Retina (tissue), 1 donor: Measurements from ENCODE around the gene MVB12A.

Experiments
- DNase-seq: peaks from one replicate; pipeline ENCODE4 v3.0.0-alpha.2; 2016

The MVB12A gene

GRCh38 chr19:17419621-17420474 lies at the start of gene MVB12A:
Gene MVB12A, plus strand, starts transcription at chr19:17420047. Its CDS starts 89 bp downstream, at chr19:17420136.
- DNase-seq, result peak; percentile 98

- no peak for DNase-seq
Observed at GRCh38 chr19:17376935-17377600, 42.8 kb upstream of the MVB12A start, which contains the start of gene PLVAP. Gene PLVAP, minus strand, starts transcription at chr19:17377342. Its CDS starts 54 bp downstream, at chr19:17377288.

GRCh38 chr19:17378271-17378670 lies 41.6 kb upstream of the MVB12A start:
- DNase-seq, result no peak

- DNase-seq, result peak; percentile 38
Observed at GRCh38 chr19:17379221-17379631, 40.6 kb upstream of the MVB12A start.

- no peak for DNase-seq
Observed at GRCh38 chr19:17380426-17381138, 39.3 kb upstream of the MVB12A start.

GRCh38 chr19:17385878-17386611 lies 33.8 kb upstream of the MVB12A start:
- DNase-seq, result peak; percentile 74

GRCh38 chr19:17389288-17389687 lies 30.6 kb upstream of the MVB12A start:
- no peak for DNase-seq

GRCh38 chr19:17389957-17390664 lies 29.7 kb upstream of the MVB12A start:
- DNase-seq, result no peak

GRCh38 chr19:17390665-17391370 lies 29.0 kb upstream of the MVB12A start:
- peak; percentile 91 for DNase-seq

- DNase-seq, result no peak
Observed at GRCh38 chr19:17391371-17392151, 28.3 kb upstream of the MVB12A start.

- DNase-seq, result no peak
Observed at GRCh38 chr19:17393002-17393401, 26.8 kb upstream of the MVB12A start.

- DNase-seq, result no peak
Observed at GRCh38 chr19:17393914-17394313, 25.9 kb upstream of the MVB12A start, which contains the start of gene CCDC194. Gene CCDC194, minus strand, starts transcription at chr19:17394196. Its CDS starts 38 bp downstream, at chr19:17394158.

GRCh38 chr19:17394891-17395415 lies 24.9 kb upstream of the MVB12A start:
- DNase-seq, result peak; percentile 43

GRCh38 chr19:17398902-17399527 lies 20.8 kb upstream of the MVB12A start:
- no peak for DNase-seq

- DNase-seq, result no peak
Observed at GRCh38 chr19:17401628-17402027, 18.2 kb upstream of the MVB12A start.

GRCh38 chr19:17402982-17403855 lies 16.6 kb upstream of the MVB12A start:
- DNase-seq, result no peak

- DNase-seq, result no peak
Observed at GRCh38 chr19:17404015-17404414, 15.8 kb upstream of the MVB12A start.

- DNase-seq, result no peak
Observed at GRCh38 chr19:17404621-17405249, 15.1 kb upstream of the MVB12A start.
